ENCODE data around the gene TSPAN33. TPM values are rescaled to one million over a fixed set of nuclear protein-coding genes. Genes with fewer than 3 reads are reported as not detected.

Gene TSPAN33
- total and polyA plus RNA-seq, 2 of the 13 experiments (the other 11 are each of a cell fraction or from before 2014, with no cell fraction given): 15.3 to 16.5 TPM

DNA sequence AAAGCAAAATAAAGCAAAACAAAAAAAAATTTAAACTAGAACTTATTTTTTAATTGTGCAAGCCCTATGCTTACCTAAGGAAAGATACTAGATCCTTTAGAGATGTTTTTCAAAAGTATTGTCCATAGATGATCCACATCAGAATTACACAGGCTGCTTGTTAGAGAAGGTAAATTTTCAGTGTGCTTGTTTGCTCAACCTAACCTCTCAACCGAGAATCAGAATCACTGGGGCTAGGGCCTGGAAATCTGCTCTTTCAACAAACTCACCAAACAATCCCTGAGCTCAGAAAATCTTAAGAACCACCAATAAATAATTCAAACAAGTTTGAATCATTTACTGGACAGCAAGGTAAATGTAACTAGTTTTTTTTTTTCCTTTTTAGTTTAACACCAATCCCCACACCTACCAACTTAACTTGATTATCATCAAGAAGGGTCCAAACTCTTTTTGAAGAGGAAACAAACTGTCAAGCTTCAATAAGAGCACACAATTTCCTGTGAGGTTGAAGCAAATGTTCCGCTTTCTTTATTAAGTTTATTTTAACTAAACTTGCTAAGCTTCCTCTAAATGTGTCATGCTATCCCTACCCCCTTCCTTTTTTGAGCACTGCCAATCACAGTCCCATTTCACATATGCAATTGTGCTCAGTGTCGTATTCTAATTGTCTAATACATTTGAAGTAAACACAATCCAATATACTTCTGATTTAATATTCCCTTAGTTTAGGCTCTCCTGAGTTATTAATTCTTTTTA is 7.4 kb upstream of the TSPAN33 start:
- Histone ChIP-seq H3K4me1 (ENCODE audit: insufficient read depth, low read length) (no peaks in the 10 kb centered on the region), H2AFZ (ENCODE audit: low read length) (no peak overlapping the region), H4K20me1 (ENCODE audit: insufficient read depth, low read length) (no peaks in the 10 kb centered on the region), H3K27me3 (ENCODE audit: control insufficient read depth in 1 of 2, insufficient read depth in 2 of 2, low read length in 2 of 2) (peaks cover 0 to 1% of the 10 kb centered on the region in 2 experiments; a peak in 1 of 5 replicates), H3K9ac (ENCODE audit: insufficient read depth, low read depth, low read length) (no peak overlapping the region), H3K9me3 (ENCODE audit: low read length) (no peaks in the 10 kb centered on the region), H3K27ac (ENCODE audit: extremely low read length, insufficient read depth, low read length) (no peak overlapping the region), H3K79me2 (ENCODE audit: insufficient read depth, low read length) (no peaks in the 10 kb centered on the region), H3K4me3 (replicated peaks in 1 of 3; ENCODE audit: insufficient read depth in 1 of 3, low read depth in 2 of 3, low read length in 3 of 3) (no peak overlapping the region), H3K36me3 (replicated peaks in 1 of 2; ENCODE audit: control insufficient read depth in 1 of 2, insufficient read depth in 2 of 2, low read length in 2 of 2) (no peaks in the 10 kb centered on the region), H3K4me2 (ENCODE audit: low read depth, low read length) (no peak overlapping the region)
- FAIRE-seq: no peak
- no peak for ATAC-seq
- intact Hi-C loops (cut with micrococcal nuclease; ENCODE audit: unreplicated experiment): no loop called here
- ChIA-PET CTCF (ENCODE audit: low intra/inter-chr PET ratio, low total read pairs) (no interaction called here), POLR2A (no interaction called here)
- TF ChIP-seq, protein P1, sequence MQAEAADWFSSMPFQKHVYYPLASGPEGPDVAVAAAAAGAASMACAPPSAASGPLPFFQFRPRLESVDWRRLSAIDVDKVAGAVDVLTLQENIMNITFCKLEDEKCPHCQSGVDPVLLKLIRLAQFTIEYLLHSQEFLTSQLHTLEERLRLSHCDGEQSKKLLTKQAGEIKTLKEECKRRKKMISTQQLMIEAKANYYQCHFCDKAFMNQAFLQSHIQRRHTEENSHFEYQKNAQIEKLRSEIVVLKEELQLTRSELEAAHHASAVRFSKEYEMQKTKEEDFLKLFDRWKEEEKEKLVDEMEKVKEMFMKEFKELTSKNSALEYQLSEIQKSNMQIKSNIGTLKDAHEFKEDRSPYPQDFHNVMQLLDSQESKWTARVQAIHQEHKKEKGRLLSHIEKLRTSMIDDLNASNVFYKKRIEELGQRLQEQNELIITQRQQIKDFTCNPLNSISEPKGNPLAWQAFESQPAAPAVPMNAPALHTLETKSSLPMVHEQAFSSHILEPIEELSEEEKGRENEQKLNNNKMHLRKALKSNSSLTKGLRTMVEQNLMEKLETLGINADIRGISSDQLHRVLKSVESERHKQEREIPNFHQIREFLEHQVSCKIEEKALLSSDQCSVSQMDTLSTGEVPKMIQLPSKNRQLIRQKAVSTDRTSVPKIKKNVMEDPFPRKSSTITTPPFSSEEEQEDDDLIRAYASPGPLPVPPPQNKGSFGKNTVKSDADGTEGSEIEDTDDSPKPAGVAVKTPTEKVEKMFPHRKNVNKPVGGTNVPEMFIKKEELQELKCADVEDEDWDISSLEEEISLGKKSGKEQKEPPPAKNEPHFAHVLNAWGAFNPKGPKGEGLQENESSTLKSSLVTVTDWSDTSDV (CRISPR knock-in tag; IDR thresholded peaks at IDR 0.05): no peak
- no peak for TF ChIP-seq CBX1 (IDR thresholded peaks at IDR 0.05; ENCODE audit: low read depth)
- TF ChIP-seq, protein P2, sequence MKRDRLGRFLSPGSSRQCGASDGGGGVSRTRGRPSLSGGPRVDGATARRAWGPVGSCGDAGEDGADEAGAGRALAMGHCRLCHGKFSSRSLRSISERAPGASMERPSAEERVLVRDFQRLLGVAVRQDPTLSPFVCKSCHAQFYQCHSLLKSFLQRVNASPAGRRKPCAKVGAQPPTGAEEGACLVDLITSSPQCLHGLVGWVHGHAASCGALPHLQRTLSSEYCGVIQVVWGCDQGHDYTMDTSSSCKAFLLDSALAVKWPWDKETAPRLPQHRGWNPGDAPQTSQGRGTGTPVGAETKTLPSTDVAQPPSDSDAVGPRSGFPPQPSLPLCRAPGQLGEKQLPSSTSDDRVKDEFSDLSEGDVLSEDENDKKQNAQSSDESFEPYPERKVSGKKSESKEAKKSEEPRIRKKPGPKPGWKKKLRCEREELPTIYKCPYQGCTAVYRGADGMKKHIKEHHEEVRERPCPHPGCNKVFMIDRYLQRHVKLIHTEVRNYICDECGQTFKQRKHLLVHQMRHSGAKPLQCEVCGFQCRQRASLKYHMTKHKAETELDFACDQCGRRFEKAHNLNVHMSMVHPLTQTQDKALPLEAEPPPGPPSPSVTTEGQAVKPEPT (CRISPR knock-in tag; IDR thresholded peaks at IDR 0.05; ENCODE audit: low read depth): no peak
- no peak for TF ChIP-seq ZIK1 (CRISPR knock-in tag; IDR thresholded peaks at IDR 0.05; ENCODE audit: borderline replicate concordance, low read depth)
- no peak for TF ChIP-seq SSRP1 (CRISPR knock-in tag; IDR thresholded peaks at IDR 0.05)
- WGBS (ENCODE audit: low lambda C conversion rate): 56% methylated on average over 3 of the region's 3 CpGs
- BruUV-seq (replicated peaks): no TSS peak
- no peak for DNase-seq (ENCODE audit: low spot score)
- in situ Hi-C loops (cut with HindIII; ENCODE audit: extremely low pct_ligation_motif_present, low pct_unique_long_range_greater_than_20kb): no loop called here

All from HepG2 (cell line).